Hepatocyte (in vitro differentiated cells): ENCODE results near the gene SNAI1.

ENCODE experiments used
- EZH2phosphoT487 ChIP-seq: fragments of 200-600 bp; sonication (generic); IDR thresholded peaks from one replicate; pipeline ENCODE4 v1.6.1; 2018; ENCODE audit warnings: antibody characterized with exemption, mild to moderate bottlenecking, low read depth, moderate library complexity; ENCODE audit not compliant: unreplicated experiment, severe bottlenecking
- TF ChIP-seq, protein P1 (sequence below): fragments of 200-600 bp; sonication (generic); IDR thresholded peaks from 2 replicates; pipeline ENCODE4 v1.5.1; 2016; ENCODE audit warnings: antibody characterized with exemption, mild to moderate bottlenecking; ENCODE audit not compliant: poor library complexity

DNA sequence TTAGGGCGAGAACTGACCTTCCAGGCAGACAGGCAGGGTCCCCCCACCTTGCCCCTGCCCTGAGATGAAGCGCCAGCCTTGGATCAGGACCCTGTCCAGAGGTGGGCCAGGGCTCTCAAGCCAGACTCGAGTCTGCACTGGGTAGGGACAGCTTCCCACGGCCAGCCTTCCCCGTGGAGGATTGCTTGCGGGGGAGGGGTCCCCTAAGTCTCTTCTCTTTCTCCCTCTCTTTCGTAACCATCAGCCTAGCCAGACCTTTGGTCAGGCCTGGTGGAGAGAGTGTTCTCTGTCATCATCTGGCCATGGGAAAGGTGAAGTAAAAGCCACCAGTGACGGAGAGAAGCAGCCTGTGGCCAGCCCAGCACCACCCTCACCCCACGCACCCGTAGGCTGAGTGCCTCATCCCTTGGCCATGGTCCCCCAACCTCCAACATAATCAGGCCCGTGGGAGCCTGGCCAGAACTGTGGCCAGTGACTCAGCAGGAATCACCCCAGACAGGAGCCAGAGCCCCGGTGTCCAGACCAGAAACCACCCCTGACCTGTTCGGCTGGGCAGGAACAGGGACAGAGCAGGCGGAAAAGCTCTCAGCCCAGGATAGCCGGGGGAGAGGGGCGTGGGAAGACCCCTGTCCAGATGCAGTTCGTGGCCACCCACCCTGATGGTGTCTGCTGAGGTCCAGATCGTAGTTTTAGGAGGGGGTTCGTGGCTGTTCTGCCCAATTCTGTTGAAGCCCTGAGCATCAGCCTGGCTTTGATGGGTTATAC lies 47.1 kb downstream of the SNAI1 start:
- TF ChIP-seq, protein P1, sequence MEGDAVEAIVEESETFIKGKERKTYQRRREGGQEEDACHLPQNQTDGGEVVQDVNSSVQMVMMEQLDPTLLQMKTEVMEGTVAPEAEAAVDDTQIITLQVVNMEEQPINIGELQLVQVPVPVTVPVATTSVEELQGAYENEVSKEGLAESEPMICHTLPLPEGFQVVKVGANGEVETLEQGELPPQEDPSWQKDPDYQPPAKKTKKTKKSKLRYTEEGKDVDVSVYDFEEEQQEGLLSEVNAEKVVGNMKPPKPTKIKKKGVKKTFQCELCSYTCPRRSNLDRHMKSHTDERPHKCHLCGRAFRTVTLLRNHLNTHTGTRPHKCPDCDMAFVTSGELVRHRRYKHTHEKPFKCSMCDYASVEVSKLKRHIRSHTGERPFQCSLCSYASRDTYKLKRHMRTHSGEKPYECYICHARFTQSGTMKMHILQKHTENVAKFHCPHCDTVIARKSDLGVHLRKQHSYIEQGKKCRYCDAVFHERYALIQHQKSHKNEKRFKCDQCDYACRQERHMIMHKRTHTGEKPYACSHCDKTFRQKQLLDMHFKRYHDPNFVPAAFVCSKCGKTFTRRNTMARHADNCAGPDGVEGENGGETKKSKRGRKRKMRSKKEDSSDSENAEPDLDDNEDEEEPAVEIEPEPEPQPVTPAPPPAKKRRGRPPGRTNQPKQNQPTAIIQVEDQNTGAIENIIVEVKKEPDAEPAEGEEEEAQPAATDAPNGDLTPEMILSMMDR, result no peak
- TF ChIP-seq EZH2phosphoT487, result no peak
